ENCODE data around the gene DEK. TPM values are rescaled to one million over a fixed set of nuclear protein-coding genes. Genes with fewer than 3 reads are reported as not detected.
"Not testable (repeated sequence)": the region's sequence is repeated elsewhere in the genome, so short reads cannot be mapped to it uniquely, and the experiment has no call there.

The DEK gene
- total RNA-seq, 1 donor from 2014 or later = 175 TPM

DNA sequence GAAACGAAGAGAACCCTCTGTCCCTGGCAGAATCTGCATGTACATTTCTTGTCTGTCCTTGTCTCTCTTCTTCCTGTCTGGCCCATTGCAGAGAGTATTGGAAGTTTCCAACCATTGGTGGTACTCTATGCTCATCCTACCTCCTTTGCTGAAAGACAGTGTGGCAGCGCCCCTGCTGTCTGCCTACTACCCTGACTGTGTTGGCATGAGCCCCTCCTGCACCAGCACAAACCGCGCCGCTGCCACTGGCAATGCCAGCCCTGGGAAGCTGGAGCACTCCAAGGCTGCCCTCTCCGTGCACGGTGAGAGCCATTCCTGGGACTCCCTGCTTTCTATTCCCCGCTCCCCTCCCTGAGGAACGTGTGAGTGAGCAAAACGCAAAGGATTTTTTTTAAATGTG is 76.6 kb downstream of the DEK start:
- intact Hi-C loops (cut with micrococcal nuclease) = no loop called here
- no peak overlapping the region for H3K4me3 Mint-ChIP-seq
- no peak overlapping the region for H3K27ac Mint-ChIP-seq
- H3K27me3 Mint-ChIP-seq = no peaks in the 10 kb centered on the region
- H3K4me1 Mint-ChIP-seq = no peaks in the 10 kb centered on the region
- H3K9me3 Mint-ChIP-seq = no peaks in the 10 kb centered on the region
- no peaks in the 10 kb centered on the region for H3K36me3 Mint-ChIP-seq (ENCODE audit: low read depth)
- no peak for DNase-seq

DNA sequence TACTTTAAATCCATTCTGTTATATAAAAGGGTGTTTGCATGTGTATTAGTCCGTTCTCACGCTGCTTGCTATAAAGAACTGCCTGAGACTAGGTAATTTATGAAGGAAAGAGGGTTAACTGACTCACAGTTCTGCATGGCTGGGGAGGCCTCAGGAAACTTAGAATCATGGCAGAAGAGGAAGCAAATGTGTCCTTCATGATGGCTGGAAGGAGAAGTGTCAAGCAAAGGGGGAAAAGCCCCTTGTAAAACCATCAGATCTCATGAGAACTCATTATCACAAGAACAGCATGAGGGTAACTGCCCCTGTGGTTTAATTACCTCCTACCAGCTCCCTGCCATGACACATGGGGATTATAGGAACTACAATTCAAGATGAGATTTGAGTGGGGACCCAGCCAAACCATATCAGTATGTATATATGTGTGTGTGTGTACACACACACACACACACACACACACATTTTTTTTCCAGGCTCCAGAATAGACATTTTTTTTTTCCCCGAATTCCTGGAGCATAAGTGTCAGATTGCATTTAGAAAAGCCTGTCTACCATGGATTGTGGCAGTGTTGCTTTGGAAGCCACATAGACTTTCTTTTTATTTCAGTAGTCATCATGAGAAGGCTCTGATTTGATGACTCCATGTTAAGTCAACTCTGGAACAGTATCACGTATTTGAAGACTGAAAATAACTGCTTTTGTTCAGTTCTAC is 77.6 kb downstream of the DEK start:
- H3K27me3 Mint-ChIP-seq = no peaks in the 10 kb centered on the region
- no peak overlapping the region for H3K27ac Mint-ChIP-seq
- H3K4me3 Mint-ChIP-seq = no peak overlapping the region
- peaks cover 3% of the 10 kb centered on the region for H3K36me3 Mint-ChIP-seq (ENCODE audit: low read depth)
- H3K9me3 Mint-ChIP-seq = no peaks in the 10 kb centered on the region
- DNase-seq = no peak
- H3K4me1 Mint-ChIP-seq = no peaks in the 10 kb centered on the region
- intact Hi-C loops (cut with micrococcal nuclease) = no loop called here

DNA sequence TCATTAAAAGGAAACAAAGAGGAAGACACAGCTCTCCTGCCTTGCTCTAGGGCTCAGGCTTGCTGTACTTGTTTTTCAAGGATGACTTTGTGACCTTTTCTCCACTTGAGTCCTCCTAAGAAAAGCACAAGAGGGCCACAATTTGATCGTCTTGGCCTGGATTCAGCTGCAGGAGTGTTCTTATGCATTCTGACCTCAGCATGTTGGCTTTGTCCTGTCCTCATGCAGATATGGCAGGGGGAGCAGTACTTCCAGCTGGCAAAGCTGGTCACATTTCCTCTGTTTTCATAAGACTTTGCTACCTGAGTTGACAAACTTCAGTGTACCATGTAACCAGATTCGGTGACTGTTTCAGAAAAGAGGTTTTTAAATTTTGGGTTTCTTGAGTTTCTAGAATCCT is 78.3 kb downstream of the DEK start:
- no peaks in the 10 kb centered on the region for H3K27me3 Mint-ChIP-seq
- H3K36me3 Mint-ChIP-seq (ENCODE audit: low read depth) = peaks cover 4% of the 10 kb centered on the region
- no peaks in the 10 kb centered on the region for H3K9me3 Mint-ChIP-seq
- H3K4me1 Mint-ChIP-seq = no peaks in the 10 kb centered on the region
- no peak overlapping the region for H3K27ac Mint-ChIP-seq
- H3K4me3 Mint-ChIP-seq = no peak overlapping the region
- intact Hi-C loops (cut with micrococcal nuclease) = no loop called here
- DNase-seq = no peak

DNA sequence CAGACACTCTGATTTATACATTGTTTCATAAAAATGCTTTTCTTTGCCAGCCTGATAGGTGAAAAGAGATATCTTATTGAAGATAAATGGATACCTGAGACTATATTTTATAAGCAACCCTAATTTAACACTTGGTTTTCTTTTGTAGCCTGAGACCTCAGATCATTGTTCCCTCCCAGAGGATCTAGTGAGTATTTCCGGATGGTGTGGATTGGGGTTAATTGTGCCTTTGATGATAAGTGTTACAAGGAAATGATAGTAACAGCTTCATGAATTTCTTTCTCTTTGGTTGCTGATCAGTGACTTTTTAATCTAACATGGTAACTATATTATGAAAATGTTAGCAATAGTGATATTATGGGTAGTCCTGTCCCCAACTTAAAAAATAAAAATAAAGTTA is 78.7 kb downstream of the DEK start:
- Mint-ChIP-seq H3K9me3 (no peaks in the 10 kb centered on the region), H3K27me3 (no peaks in the 10 kb centered on the region), H3K4me3 (no peak overlapping the region), H3K4me1 (no peaks in the 10 kb centered on the region), H3K36me3 (ENCODE audit: low read depth) (peaks cover 6% of the 10 kb centered on the region), H3K27ac (no peak overlapping the region)
- intact Hi-C loops (cut with micrococcal nuclease) = no loop called here
- DNase-seq = no peak

- no peaks in the 10 kb centered on the region for H3K4me1 Mint-ChIP-seq
- H3K27me3 Mint-ChIP-seq = no peaks in the 10 kb centered on the region
- intact Hi-C loops (cut with micrococcal nuclease) = no loop called here
- no peak for DNase-seq
- no peak overlapping the region for H3K27ac Mint-ChIP-seq
- no peak overlapping the region for H3K4me3 Mint-ChIP-seq
- H3K36me3 Mint-ChIP-seq (ENCODE audit: low read depth) = peaks cover 8% of the 10 kb centered on the region
- H3K9me3 Mint-ChIP-seq = no peaks in the 10 kb centered on the region
Measured at GRCh38 chr6:18183766-18184165, 80.6 kb downstream of the DEK start.

- H3K27me3 Mint-ChIP-seq = no peaks in the 10 kb centered on the region
- no peak overlapping the region for H3K27ac Mint-ChIP-seq
- no peaks in the 10 kb centered on the region for H3K4me1 Mint-ChIP-seq
- peaks cover 8% of the 10 kb centered on the region for H3K36me3 Mint-ChIP-seq (ENCODE audit: low read depth)
- intact Hi-C loops (cut with micrococcal nuclease) = no loop called here
- DNase-seq = no peak
- no peaks in the 10 kb centered on the region for H3K9me3 Mint-ChIP-seq
- no peak overlapping the region for H3K4me3 Mint-ChIP-seq
Measured at GRCh38 chr6:18182568-18182967, 81.8 kb downstream of the DEK start.

DNA sequence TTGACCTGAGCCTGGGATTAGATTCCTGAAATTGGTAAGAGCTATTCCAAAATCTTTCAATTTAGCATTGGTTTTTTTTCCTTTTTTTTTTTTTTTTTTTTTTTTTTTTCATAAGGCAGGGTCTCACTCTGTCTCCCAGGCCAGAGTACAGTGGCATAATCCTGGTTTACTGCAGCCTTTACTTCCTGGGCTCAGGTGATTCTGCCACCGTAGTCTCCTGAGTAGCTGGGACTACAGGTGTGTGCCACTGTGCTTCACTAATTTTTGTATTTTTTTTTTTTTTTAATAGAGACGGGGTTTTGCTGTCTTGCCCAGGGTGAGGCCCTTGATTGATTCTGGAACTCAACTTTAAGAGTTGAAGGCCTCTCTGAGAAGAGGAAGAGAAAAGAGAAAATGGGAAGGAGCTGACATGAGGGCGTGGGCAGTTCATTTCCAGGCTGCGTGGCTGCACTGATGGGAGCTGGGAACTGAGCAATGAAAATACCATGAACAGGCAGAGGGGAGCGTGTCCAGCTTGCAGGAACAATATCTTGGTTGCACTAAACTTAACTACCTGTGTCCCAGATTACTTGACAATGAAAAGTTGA is 84.5 kb downstream of the DEK start:
- intact Hi-C loops (cut with micrococcal nuclease) = no loop called here
- Mint-ChIP-seq H3K4me3 (no peak overlapping the region), H3K27me3 (no peaks in the 10 kb centered on the region), H3K36me3 (ENCODE audit: low read depth) (peaks cover 10% of the 10 kb centered on the region), H3K4me1 (no peaks in the 10 kb centered on the region), H3K27ac (no peak overlapping the region), H3K9me3 (no peaks in the 10 kb centered on the region)
- no peak for DNase-seq

DNA sequence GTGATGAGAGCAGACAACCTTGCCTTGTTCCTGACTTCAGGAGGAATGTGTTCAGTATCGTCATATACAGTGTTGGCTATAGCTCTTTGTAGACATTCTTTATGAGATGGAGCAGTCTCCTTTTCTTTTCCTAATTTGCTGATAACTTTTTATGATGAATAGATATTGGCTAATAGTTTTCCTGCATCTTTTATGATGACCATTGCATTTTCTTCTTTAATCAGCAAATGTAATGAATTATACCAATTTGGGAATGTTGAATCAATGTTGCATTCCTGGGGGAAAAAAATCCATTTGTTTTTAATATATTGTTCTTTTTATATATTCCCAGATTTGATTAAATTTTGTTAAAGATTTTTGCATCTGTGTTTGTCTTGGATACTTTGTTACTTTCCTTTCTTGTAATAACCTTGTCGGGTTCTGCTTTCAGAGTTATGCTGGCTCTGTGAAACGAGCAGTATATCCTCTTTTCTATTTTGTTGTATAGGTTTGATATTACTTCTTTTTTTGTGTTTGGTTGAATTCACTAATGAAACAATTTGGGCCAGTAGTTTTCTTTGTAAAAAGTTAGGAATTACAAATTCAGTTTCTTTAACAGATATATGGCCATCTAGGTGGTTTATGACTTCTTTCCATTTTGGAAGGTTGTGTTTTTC is 85.2 kb downstream of the DEK start:
- no peak overlapping the region for H3K4me3 Mint-ChIP-seq
- no peaks in the 10 kb centered on the region for H3K4me1 Mint-ChIP-seq
- no peaks in the 10 kb centered on the region for H3K27me3 Mint-ChIP-seq
- H3K27ac Mint-ChIP-seq = no peak overlapping the region
- intact Hi-C loops (cut with micrococcal nuclease) = no loop called here
- no peak for DNase-seq
- H3K9me3 Mint-ChIP-seq = no peaks in the 10 kb centered on the region
- H3K36me3 Mint-ChIP-seq (ENCODE audit: low read depth) = peaks cover 13% of the 10 kb centered on the region

DNA sequence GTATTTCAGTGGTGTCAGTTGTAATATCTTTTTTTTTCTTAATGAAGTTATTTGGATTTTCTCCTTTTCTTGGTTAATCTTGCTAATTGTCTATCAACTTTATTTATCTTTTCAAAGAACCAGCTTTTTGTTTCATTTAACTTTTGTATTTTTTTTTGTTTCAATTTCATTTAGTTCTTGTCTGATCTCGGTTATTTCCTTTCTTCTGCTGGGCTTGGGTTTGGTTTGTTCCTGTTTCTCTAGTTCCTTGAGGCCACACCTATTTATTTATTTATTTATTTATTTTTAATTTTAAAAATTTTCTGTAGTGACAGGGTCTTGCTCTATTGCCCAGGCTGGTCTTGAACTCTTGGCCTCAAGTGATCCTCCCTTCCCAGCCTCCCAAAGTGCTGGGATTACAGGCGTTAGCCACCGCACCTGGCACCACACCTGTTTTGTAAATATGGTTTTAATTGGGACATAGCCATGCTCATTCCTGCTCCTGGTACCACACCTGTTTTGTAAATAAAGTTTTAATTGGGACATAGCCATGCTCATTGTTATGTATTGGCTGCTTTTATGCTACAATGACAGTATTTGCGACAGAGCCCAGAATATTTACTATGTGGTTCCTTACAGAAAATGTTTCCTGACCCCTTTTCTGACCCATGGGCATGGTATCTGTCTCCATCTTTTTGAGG is 86.9 kb downstream of the DEK start:
- Mint-ChIP-seq H3K4me3 (no peak overlapping the region), H3K27ac (no peak overlapping the region), H3K4me1 (no peaks in the 10 kb centered on the region), H3K27me3 (no peaks in the 10 kb centered on the region), H3K36me3 (ENCODE audit: low read depth) (peaks cover 16% of the 10 kb centered on the region), H3K9me3 (no peaks in the 10 kb centered on the region)
- no peak for DNase-seq
- intact Hi-C loops (cut with micrococcal nuclease) = no loop called here

DNA sequence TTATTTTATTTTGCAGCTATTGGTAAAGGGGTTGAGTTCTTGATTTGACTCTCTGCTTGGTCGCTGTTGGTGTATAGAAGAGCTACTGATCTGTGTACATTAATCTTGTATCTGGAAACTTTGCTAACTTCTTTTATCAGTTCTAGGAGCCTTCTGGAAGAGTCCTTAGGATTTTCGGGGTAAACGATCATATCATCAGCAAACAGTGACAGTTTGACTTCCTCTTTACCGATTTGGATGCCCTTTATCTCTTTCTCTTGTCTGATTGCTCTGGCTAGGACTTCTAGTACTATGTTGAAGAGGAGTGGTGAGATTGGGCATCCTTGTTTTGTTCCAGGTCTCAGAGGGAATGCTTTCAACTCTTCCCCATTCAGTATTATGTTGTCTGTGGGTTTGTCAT is 88.1 kb downstream of the DEK start:
- peaks cover 12% of the 10 kb centered on the region for H3K36me3 Mint-ChIP-seq (ENCODE audit: low read depth)
- H3K27ac Mint-ChIP-seq; H3K4me1 Mint-ChIP-seq; H3K4me3 Mint-ChIP-seq; H3K9me3 Mint-ChIP-seq; DNase-seq; H3K27me3 Mint-ChIP-seq; intact Hi-C loops (cut with micrococcal nuclease): not testable (repeated sequence)

Other genes with a start within 250 kb of the DEK start
- gene NHLRC1, start 141.9 kb downstream of the DEK start, total RNA-seq = 0.09 and 0.26 TPM in 2 replicates
- 0.72 and 0.92 TPM in 2 replicates for gene TPMT, start 109.5 kb downstream of the DEK start, total RNA-seq
- 8.5 and 8.6 TPM in 2 replicates for gene KDM1B, start 109.1 kb downstream of the DEK start, total RNA-seq
- 0.19 and 0.40 TPM in 2 replicates for gene RNF144B, start 122.8 kb upstream of the DEK start, total RNA-seq

All from activated CD4-positive, alpha-beta T cell treated with anti-CD3 and anti-CD28 coated beads, Interleukin-2, amount 10 ng/mL, durations not matched to agents 24 days and 14 days (primary cell).